Head of caudate nucleus (tissue), 42 donors: ENCODE measurements around the gene F8.
"Not testable (repeated sequence)": the region's sequence is repeated elsewhere in the genome, so short reads cannot be mapped to it uniquely, and the experiment has no call there.

Source experiments
- DNase-seq, 42 donors: peaks; one replicate each; pipeline versions ENCODE4 v3.0.0 to v3.0.0-alpha.2; 2020 to 2021; ENCODE audit warnings: mixed read lengths in 7 of 42
- intact Hi-C: fragments of 100-400 bp; cut with DNase I; formaldehyde crosslinking; loops from one replicate; pipeline ENCODE4 v1.15.0; 2022

F8 gene

GRCh38 chrX:154908821-154909220 lies 113.7 kb downstream of the F8 start:
- no peak for DNase-seq
- intact Hi-C loops = no loop called here

DNA sequence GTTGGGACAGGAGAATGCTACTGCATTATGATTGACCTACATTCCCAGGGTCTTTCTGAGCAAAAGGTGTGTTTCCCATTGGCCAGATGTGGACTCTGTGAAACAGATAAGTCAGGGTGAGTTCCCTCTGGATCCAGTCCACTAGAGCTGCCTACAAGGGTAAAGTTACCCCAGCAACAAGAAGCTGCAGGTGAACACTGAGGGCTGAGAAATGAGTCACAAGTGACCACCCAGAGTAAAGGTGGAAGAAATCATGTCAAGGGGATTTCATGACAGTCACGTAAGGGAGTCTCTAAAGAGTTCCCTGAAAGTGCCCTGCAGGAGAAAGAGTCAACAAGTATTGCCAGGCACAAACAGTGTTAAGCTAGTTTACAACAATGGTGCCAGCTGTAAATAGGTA lies 120.1 kb downstream of the F8 start:
- intact Hi-C loops = no loop called here
- no peak for DNase-seq

DNA sequence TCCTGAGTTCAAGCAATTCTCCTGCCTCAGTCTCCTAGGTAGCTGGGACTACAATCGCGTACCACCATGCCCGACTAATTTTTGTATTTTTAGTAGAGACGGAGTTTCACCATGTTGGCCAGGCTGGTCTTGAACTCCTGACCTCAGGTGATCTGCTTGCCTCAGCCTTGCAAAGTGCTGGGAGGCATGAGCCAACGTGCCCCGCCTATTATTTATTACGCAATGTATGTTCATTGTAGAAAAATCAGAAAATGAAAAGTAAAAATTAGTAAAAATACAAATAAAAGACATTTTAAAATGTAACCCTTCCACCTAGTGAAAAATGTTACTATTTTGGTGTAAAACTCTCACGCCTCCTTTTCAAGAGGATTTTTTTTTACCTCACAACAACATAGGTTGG lies 122.2 kb downstream of the F8 start:
- DNase-seq = no peak
- intact Hi-C loops = no loop called here

DNA sequence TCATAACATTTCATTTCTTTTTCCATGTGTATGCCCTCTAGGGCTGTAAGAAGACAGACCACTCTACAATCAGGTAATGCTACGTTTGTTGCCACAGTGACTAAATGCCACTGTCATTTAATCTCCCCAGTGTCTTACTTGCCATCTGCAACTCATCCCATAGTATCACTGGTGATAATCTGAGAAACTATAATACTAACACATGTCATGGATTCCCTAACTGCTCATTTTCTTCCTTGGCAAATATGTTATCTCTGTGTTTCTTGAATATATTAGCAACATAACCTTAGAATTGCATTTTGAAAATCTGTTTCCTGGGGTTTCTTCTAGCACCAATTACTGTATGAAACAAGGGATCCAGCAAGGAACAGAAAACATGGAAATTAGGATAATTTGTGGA lies 130.2 kb downstream of the F8 start:
- no peak for DNase-seq

DNA sequence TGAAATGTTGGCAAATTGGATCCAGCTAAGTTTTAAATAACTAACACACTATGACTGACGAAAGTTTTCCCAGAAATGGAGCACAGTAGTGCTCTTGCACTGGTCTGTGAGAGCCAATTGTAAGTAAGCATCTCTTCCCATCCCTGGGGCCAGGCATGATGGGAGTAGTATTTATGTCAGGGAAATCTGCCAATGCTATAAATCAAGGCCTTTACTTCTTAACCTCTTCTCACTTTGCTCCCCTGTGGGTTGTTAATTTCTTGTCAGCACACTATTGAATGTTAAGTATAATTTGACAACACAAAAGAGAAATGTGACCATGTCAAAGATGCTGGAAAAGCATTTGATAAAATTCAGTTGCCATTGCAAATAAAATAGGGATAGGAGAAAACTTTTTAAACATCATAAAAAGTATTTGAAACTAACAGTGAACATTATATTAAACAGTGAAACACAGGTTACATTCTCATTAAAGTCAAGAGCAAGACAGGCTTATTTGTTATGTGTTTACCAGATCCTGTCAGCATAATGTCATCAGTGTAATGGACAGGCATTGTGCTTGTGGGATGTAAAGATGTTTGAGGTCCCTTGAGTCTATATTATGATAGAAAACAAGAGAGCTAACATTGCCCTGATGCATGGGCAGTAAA lies 131.4 kb downstream of the F8 start:
- no peak for DNase-seq
- intact Hi-C loops = no loop called here

More for the DNA sequence above, 130.2 kb downstream of the F8 start:
- intact Hi-C loops = no loop called here

GRCh38 chrX:154886789-154887221 lies 135.7 kb downstream of the F8 start:
- intact Hi-C loops, DNase-seq: not testable (repeated sequence)

- DNase-seq = peak in 17 of 42 donors; percentile 2 to 48 (median 11)
- intact Hi-C loops = not testable (repeated sequence)
Measured at GRCh38 chrX:154886069-154886788, 136.3 kb downstream of the F8 start, which contains the start of gene F8A1. Gene F8A1 (plus strand): TSS chrX:154886355. CDS start chrX:154886375, 20 bp downstream.

- intact Hi-C loops, DNase-seq: not testable (repeated sequence)
Measured at GRCh38 chrX:154885549-154885948, 137.0 kb downstream of the F8 start.

GRCh38 chrX:154885057-154885456 lies 137.5 kb downstream of the F8 start:
- intact Hi-C loops, DNase-seq: not testable (repeated sequence)

GRCh38 chrX:154884069-154884468 lies 138.5 kb downstream of the F8 start:
- intact Hi-C loops = not testable (repeated sequence)

GRCh38 chrX:154873329-154873728 lies 149.2 kb downstream of the F8 start:
- intact Hi-C loops = no loop called here
- DNase-seq = no peak

More at GRCh38 chrX:154884069-154884468, 138.5 kb downstream of the F8 start:
- DNase-seq = not testable (repeated sequence)

GRCh38 chrX:154868522-154868921 lies 154.0 kb downstream of the F8 start:
- DNase-seq, intact Hi-C loops: not testable (repeated sequence)

- intact Hi-C loops = no loop called here
- no peak for DNase-seq
Measured at GRCh38 chrX:154855256-154855655, 167.3 kb downstream of the F8 start.

GRCh38 chrX:154850957-154851611 lies 171.4 kb downstream of the F8 start:
- DNase-seq = no peak
- intact Hi-C loops = no loop called here

DNA sequence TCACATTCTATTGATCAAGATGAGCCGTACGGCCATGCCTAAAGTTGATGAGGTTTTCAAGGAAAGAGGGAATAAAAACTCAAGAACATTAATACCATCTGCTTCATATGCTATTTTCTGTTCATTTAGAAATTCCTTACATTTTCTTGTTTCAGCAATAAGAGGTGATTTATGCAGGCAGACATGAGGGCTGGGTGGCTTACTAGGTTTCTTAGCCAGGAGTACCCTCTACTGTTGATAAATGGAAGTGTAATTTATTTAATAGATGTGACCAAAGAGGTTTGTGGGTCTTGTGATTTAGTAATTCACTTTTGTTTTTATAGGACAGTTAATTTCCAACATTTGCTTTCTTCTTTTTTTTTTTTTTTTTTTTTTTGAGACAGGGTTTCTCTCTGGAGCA lies 181.7 kb downstream of the F8 start:
- DNase-seq = peak in 4 of 42 donors; percentile 6 to 40 (median 20)
- intact Hi-C loops = no loop called here

DNA sequence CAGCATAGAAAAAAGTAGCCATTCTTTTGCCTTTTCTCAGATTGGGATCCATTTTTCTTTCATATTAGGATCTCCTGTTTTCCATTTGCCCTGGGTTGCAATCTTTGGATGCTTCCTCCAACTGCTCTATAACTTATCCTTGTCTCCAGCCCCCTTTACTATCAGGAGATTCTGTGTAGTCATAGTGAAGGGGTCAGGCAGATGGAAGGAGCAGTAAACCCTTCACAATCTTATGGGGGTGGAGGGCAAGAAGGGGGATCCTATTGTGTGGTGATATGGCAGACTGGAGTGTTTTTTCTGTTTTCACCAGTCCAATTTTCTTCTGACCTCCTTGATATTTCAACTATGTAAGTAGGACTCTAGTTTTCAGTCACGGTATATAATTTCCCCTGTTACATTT lies 186.4 kb downstream of the F8 start:
- intact Hi-C loops = no loop called here
- no peak for DNase-seq

DNA sequence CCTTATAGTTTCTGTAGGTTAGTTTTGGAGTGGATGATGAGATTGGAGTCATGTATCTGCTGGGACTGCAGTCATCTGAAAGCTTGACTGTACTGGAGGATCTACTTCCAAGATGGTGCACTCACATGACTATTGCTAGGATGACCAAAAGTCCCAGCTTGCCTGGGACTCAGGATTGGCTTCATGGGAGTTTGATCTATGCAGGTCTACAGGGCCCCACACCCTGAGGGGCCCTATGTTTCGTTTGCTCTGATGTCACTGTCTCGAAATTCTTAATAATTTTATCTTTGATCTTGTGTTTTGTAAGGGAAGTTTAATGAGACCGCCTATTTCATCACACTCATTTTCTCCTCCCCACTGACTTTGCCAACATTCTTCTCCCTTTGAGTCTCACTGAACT lies 188.0 kb downstream of the F8 start, which contains the start of gene SMIM9:
Gene SMIM9, minus strand, starts transcription at position 101 of the 400 bp plus-strand sequence. CDS start 3,806 bp downstream, outside the sequence.
- DNase-seq = no peak
- intact Hi-C loops = no loop called here

DNA sequence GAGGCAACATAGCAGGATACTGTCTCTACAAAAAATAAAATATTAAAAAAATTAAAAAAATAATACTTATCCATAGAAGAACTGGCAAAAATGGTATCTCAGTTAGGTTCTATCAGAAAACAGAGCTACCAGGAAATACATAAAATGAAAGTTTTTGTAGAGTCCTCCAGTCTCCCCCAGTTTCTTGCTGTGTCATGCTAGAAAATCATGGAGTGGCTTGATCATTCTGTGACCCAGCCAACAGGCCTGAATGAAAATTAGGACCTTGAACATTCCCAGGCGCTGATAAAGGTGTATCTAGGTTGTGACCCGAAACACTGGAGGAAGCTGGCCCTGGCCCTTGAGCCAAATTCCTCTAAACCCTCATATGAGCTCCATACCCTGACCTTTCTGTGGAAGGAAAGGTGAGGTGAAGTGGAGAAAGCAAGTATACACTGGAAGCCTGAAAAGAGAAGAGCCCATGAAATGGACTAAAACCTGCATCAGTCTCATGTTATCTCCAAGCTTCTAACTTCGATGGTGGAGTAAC lies 188.7 kb downstream of the F8 start:
- intact Hi-C loops = no loop called here
- no peak for DNase-seq

- intact Hi-C loops = no loop called here
- no peak for DNase-seq
Measured at GRCh38 chrX:154829926-154830442, 192.5 kb downstream of the F8 start.
